Thymus (tissue), 11 donors: ENCODE data around the gene COL11A1. TPM values are rescaled to one million over a fixed set of nuclear protein-coding genes. Genes with fewer than 3 reads are reported as not detected.

Source experiments
- DNase-seq, 9 donors: peaks; one replicate each; pipeline ENCODE4 v3.0.0-alpha.2; 2013; ENCODE audit warnings: low spot score in 9 of 9, low read depth in 6 of 9, missing footprints in 1 of 9
- H3K27ac ChIP-seq, 2 donors: one replicate each; pipeline ENCODE4 v1.5.1; 2013; ENCODE audit warnings: control low read depth in 1 of 2, low read depth in 1 of 2, low read length in 1 of 2, mild to moderate bottlenecking in 1 of 2, moderate library complexity in 1 of 2
- H3K27me3 ChIP-seq, 2 donors: one replicate each; pipeline ENCODE4 v1.5.1; 2013; ENCODE audit warnings: low read length in 1 of 2; ENCODE audit not compliant: control insufficient read depth in 2 of 2, insufficient read depth in 1 of 2
- H3K36me3 ChIP-seq, 2 donors: one replicate each; pipeline ENCODE4 v1.5.1; 2013; ENCODE audit warnings: low read length in 1 of 2, mild to moderate bottlenecking in 1 of 2, moderate library complexity in 1 of 2; ENCODE audit not compliant: control insufficient read depth in 2 of 2, insufficient read depth in 2 of 2
- H3K4me1 ChIP-seq, 2 donors: one replicate each; pipeline ENCODE4 v1.5.1; 2013; ENCODE audit warnings: low read length in 2 of 2; ENCODE audit not compliant: control insufficient read depth in 2 of 2, insufficient read depth in 2 of 2
- H3K4me3 ChIP-seq, 2 donors: one replicate each; pipeline ENCODE4 v1.5.1; 2013; ENCODE audit warnings: low read length in 2 of 2, control low read depth in 1 of 2, mild to moderate bottlenecking in 1 of 2
- H3K9me3 ChIP-seq, 2 donors: one replicate each; pipeline ENCODE4 v1.5.1; 2013; ENCODE audit warnings: low read length in 1 of 2, mild to moderate bottlenecking in 1 of 2; ENCODE audit not compliant: control insufficient read depth in 2 of 2, insufficient read depth in 1 of 2
- WGBS: extraction: QIAGEN DNeasy Blood & Tissue Kit; methylation state at CpG from one replicate; pipeline ENCODE4 v1.1.7; 2013; 5-methylcytosine and 5-hydroxymethylcytosine counted together
- polyA plus RNA-seq: library from polyadenylated mRNA; stranded (reverse); fragments of 200-250 nt; gene quantifications from one replicate; pipeline ENCODE4 v1.2.3, GENCODE V29; 2013
- total RNA-seq: library from RNA; stranded (reverse); fragments of 120-200 nt; gene quantifications from one replicate; pipeline ENCODE4 v1.2.4, GENCODE V29; 2013
- donor health status: healthy.

The COL11A1 gene
- total and polyA plus RNA-seq, 2 donors = 0.24 to 0.25 TPM

DNA sequence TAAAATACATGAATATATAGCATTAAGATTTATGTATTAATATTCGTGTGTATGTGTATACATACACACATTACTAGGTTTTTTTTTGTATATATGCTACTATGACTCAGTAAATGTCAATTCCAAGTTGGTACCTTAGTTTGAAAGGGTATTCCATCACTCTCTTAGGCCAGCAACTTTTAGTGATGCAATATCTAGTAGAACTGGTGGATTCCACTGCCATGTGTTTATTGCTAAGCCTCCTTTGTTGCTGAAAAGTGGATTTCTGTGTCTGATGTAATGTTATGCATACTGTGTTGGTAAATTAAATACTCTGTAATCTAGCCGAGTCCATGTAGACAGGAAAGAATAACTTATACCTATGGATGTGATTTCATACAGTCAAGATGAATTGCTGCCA is 16.9 kb upstream of the COL11A1 start:
- no peaks in the 10 kb centered on the region for H3K9me3 ChIP-seq
- H3K27ac ChIP-seq = no peak overlapping the region
- DNase-seq = no peak
- 89% methylated on average over 2 of the region's 2 CpGs for WGBS
- H3K36me3 ChIP-seq = no peaks in the 10 kb centered on the region
- H3K4me1 ChIP-seq = no peaks in the 10 kb centered on the region
- H3K4me3 ChIP-seq = no peak overlapping the region
- no peaks in the 10 kb centered on the region for H3K27me3 ChIP-seq

DNA sequence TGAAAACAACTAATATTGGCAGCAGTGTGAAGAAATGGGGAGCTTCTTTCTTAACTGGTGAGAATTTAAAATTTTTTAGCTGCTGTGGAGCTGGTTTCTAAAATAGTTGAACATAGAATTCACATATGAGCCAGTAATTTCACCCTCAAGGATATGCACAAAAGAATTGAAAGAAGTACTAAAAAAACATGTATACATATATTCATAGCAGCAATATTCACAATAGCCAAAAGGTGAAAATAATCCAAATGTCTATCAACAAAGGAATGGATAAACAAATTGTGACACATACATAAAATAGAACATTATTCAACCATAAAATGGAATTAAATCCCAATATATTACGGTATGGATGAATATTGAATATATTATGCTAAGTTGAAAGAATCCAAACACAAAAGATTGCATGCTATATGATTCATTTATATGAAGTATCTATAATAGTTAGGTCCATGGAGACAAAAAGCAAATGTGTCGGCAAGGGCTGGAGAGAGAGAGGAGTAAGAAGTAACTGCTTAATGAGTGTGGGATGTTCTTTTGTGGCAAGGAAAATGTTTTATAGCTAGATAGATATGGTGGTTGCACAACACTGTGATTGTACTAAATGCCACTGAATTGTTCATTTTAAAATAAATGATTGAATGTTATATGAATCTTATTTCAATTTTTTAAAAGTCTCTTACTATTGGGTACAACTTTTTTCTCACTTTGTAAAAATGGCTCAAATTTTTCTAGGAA is 14.8 kb upstream of the COL11A1 start:
- no peak for DNase-seq
- Histone ChIP-seq H3K4me1 (no peaks in the 10 kb centered on the region), H3K9me3 (no peaks in the 10 kb centered on the region), H3K4me3 (no peak overlapping the region), H3K27ac (no peak overlapping the region), H3K36me3 (no peaks in the 10 kb centered on the region), H3K27me3 (no peaks in the 10 kb centered on the region)
- WGBS = 93% methylated on average over 2 of the region's 2 CpGs

DNA sequence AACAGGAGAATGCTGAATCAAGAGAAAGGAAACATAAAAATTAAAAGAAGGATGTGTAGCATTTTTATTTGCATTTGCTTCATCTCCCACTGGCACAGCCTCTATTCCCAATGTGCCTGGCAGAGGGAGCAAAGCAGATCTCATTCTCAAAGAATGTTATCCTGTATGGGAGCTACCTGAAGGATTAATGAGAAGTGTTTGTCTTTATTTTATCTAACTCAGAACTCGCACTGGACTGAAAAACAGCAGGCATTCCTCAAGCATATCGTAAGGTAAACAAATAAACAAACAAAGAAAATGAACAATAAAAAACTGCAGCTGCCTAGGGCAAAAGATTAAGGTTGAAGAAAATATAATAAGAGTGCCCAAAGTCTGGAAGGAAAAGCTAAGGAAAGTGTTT is 12.7 kb upstream of the COL11A1 start:
- Histone ChIP-seq H3K9me3 (no peaks in the 10 kb centered on the region), H3K36me3 (no peaks in the 10 kb centered on the region), H3K4me3 (no peak overlapping the region), H3K27me3 (no peaks in the 10 kb centered on the region), H3K27ac (no peak overlapping the region), H3K4me1 (no peaks in the 10 kb centered on the region)
- 90% methylated on average over 2 of the region's 2 CpGs for WGBS
- no peak for DNase-seq

DNA sequence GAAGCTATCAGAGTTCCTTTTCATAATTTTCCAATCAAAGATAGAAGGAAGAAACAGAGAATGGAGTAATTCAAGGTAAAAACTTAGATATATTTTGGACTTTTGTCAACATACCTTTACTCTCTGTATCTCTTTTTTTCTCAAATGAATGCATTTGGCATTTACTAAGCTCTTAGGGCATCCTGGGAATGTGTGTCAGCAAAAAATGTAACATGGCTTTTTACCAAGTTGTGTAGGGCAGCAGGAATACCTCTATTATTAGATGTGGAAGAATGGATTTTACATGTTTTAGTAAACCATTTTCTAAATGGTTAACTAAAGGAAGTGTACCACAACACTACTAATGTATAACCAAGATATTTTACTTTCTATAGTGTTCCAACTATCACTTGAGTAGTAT is 4.2 kb upstream of the COL11A1 start:
- no peaks in the 10 kb centered on the region for H3K36me3 ChIP-seq

DNA sequence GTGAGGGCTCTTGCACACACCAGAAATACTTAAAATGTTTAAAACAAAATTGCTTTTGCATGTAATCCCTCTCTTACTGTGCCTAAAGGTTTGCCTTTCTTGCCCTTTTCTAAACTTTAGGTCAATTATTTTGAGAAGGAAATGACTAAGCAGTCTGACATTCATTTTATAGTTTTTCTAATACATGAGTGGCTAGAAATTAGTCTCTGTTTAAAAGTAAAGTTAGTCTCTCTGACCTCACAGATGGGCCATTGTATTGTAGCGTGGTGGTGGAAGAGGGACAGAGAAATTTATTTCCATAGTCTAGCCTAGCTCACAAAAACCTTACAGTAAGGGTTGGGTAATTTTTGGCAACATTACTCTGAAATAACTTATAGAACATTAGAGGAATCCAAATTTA is 3.6 kb upstream of the COL11A1 start:
- 90% methylated on average over 1 of the region's 1 CpG for WGBS
- H3K27me3 ChIP-seq = peaks cover 14 to 24% of the 10 kb centered on the region in 2 donors

More for the DNA sequence above, 4.2 kb upstream of the COL11A1 start:
- peaks cover 9 to 18% of the 10 kb centered on the region in 2 donors for H3K27me3 ChIP-seq
- no peak overlapping the region for H3K4me3 ChIP-seq
- no peaks in the 10 kb centered on the region for H3K9me3 ChIP-seq
- no peaks in the 10 kb centered on the region for H3K4me1 ChIP-seq
- no peak overlapping the region for H3K27ac ChIP-seq
- DNase-seq = no peak

DNA sequence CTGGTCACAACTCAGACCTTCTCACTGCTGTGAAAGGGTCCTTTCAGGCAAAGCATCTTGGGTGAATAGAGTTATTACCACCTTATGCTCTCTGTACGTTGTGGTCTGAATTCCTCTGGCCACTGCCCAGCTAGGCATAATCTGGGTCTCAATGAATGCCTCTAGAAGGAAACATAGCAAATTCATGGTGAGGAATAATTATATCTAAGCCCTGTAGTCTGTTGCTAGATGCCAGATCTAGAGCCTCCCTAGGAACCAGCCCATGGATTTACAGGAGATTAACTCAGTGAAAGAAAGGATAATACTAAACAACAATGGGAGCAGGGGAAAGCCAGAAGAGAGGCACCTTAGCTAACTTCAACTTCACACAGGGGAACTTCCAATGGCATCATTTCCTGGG is 2.4 kb upstream of the COL11A1 start:
- Histone ChIP-seq H3K27me3 (peaks cover 14 to 32% of the 10 kb centered on the region in 2 donors), H3K9me3 (no peaks in the 10 kb centered on the region), H3K4me3 (no peak overlapping the region), H3K36me3 (no peaks in the 10 kb centered on the region), H3K4me1 (no peaks in the 10 kb centered on the region), H3K27ac (no peak overlapping the region)
- no peak for DNase-seq
- 0% methylated on average over 1 of the region's 1 CpG for WGBS

More for the DNA sequence above, 3.6 kb upstream of the COL11A1 start:
- no peaks in the 10 kb centered on the region for H3K9me3 ChIP-seq
- DNase-seq = no peak
- H3K27ac ChIP-seq = no peak overlapping the region
- no peak overlapping the region for H3K4me3 ChIP-seq
- H3K4me1 ChIP-seq = no peaks in the 10 kb centered on the region
- no peaks in the 10 kb centered on the region for H3K36me3 ChIP-seq

DNA sequence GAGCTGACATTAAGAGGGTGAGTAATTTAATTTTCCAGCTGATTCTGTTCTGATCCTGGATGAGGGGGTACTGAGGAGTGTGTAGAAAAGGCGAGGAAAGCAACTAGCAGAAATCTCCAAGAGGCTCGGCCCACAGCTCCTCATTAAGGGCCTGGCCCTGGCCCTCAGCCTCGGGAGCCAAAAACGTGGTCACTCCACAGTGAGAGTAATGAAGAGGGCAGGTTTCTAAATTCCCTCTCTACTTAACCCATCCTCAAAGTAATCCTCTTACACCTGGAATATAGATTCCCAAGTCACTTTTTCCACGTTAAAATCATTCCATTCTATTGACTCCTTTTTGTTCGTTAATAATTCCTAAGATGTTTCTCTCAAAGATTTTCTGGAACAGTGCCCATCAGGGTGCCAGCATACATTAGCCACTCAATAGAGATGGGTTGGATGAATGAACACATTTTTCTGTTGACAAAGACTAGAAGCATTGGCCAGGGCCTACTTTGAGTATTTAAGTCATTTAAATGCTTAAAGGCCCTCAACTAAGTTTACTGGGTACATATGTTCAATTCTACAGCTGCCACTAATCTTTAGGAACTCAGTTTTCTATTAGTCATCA is 1.1 kb upstream of the COL11A1 start:
- no peaks in the 10 kb centered on the region for H3K9me3 ChIP-seq
- H3K4me3 ChIP-seq = no peak overlapping the region
- H3K27ac ChIP-seq = no peak overlapping the region
- WGBS = 89% methylated on average over 6 of the region's 6 CpGs
- no peaks in the 10 kb centered on the region for H3K4me1 ChIP-seq
- H3K27me3 ChIP-seq = peaks cover 14 to 32% of the 10 kb centered on the region in 2 donors
- DNase-seq = no peak
- H3K36me3 ChIP-seq = no peaks in the 10 kb centered on the region

DNA sequence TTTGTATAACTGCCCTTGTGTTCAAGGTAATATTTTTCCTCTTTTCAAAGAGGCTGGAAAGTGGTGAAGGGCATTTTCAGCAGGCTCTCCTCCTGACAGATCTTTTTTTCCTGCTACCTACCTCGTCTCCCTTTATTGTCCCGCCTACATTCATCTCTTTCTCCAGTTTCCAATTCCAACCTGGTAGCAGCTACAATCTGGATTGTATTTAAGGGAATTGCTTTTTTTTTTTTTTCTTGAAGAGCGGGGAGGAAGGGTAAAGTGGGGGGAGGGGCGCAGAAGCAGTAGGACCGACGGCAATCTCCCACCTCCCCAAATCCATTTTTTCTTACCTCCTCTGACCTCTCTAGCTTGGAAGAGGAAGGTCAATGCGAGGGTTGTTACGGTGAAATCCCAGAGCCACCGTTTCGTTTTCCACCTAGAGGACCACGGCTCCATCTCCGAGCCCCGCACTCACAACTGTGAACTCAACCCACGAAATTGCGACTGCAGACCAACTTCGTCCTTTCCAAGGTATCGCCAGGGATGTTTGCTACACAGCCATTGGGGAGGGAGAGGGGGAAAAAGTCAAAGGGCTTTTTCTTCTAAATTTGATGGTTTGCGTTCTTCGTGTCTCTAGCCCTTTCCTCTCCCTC is 464 bp downstream of the COL11A1 start:
- Histone ChIP-seq H3K27me3 (peaks cover 14 to 32% of the 10 kb centered on the region in 2 donors), H3K9me3 (no peaks in the 10 kb centered on the region), H3K27ac (no peak overlapping the region), H3K4me1 (no peaks in the 10 kb centered on the region), H3K36me3 (no peaks in the 10 kb centered on the region), H3K4me3 (no peak overlapping the region)
- WGBS = 3% methylated on average over 19 of the region's 19 CpGs
- no peak for DNase-seq
